GM12873 (cell line): Measurements from ENCODE around the gene FASTKD3.

ENCODE experiments used
- TF ChIP-seq, protein P1 (sequence below): IDR thresholded peaks from 2 replicates; pipeline ENCODE4 v1.5.1; 2012; ENCODE audit warnings: low read depth, mild to moderate bottlenecking, moderate library complexity, low read length, control low read depth; ENCODE audit not compliant: insufficient read depth; ENCODE audit errors: missing control alignments

FASTKD3 gene

DNA sequence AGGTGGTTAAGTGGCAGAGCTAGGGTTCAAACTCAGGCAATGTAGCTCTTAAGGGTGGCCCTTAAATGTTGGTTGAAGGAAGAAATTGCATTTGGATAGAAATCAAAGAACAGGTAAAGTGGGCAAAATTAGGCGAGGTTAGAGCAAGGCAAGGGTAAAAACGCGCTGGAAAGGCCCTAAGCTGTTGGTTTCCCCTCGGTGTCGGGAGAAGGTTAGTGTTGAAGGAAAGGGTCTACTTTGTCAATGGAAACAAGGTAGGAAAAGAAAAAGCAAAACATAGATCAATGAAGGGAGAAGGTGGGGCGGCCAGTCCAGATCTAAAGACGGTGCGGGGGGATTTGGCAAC is 431 bp downstream of the FASTKD3 start:
- TF ChIP-seq, protein P1, sequence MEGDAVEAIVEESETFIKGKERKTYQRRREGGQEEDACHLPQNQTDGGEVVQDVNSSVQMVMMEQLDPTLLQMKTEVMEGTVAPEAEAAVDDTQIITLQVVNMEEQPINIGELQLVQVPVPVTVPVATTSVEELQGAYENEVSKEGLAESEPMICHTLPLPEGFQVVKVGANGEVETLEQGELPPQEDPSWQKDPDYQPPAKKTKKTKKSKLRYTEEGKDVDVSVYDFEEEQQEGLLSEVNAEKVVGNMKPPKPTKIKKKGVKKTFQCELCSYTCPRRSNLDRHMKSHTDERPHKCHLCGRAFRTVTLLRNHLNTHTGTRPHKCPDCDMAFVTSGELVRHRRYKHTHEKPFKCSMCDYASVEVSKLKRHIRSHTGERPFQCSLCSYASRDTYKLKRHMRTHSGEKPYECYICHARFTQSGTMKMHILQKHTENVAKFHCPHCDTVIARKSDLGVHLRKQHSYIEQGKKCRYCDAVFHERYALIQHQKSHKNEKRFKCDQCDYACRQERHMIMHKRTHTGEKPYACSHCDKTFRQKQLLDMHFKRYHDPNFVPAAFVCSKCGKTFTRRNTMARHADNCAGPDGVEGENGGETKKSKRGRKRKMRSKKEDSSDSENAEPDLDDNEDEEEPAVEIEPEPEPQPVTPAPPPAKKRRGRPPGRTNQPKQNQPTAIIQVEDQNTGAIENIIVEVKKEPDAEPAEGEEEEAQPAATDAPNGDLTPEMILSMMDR, result no peak

DNA sequence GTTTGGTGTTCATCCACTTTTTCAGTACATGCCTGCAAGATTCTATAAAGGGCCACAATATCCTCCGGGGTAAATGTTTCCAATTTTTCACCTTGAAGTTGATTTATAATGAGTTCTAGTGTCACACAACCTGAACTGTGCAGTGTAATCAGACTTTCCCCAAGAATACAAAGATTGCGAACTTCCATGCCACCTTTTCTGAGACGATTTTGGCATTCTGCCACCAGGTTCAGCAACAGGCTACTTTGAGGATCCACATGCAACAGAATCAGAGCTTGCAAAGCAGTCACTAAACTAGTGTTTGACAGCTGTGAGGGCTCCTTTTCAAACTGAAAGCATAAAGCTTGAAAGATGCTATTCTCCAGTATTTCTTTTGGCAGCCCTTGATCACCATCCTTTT is 1.6 kb downstream of the FASTKD3 start:
- TF ChIP-seq, protein P1, result no peak

DNA sequence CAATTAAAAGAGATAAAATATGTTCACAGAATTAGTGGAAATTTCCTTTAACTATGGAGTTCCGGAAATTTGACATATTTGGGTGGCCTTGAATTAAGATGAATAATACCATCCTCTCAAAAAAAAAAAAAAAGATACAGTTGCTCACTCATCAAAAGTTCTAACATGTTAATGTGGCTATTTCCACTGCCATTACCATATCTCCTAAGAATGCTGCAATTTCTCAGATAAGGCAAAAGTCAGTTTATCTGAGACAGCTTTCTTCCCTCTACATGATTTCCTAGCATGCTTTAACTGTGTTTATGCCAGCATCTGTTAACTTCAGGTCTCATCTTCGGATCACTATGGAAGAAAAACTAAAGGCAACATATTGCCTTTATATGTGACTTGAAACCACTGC is 2.6 kb downstream of the FASTKD3 start:
- TF ChIP-seq, protein P1, result no peak

DNA sequence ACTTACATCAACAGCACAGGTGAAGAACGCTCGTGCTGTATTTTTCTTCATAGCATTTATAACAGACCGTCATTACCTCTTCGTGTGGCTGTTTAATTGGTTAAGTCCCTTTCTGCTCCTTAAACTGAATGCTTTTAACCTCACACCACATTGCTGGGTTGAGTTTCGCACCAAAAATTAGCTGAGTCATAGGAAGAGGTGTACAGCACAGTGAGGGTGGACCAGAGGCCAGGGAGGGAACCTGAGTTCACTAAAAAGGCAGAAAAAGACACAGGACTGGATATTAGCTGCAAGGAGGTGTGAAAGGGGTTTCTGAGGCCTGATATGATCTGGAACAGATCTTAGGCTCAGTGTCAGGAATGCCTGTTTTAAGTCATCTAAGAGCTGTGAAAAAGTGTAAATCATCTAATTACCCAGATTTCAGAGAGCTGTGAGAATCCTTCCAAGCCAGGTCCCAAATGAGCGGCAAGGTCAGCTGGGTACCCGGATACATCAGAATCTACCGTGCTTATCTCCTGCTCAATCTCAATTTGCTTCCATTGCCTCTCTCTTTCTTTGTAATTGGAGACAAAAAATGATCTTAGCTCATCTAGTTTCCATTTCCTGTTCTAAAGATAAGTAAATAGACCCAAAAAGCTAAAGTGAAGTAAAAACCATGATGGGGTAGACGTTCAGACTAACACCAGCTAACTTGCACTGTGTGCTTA is 10.8 kb downstream of the FASTKD3 start:
- TF ChIP-seq, protein P1, result no peak

DNA sequence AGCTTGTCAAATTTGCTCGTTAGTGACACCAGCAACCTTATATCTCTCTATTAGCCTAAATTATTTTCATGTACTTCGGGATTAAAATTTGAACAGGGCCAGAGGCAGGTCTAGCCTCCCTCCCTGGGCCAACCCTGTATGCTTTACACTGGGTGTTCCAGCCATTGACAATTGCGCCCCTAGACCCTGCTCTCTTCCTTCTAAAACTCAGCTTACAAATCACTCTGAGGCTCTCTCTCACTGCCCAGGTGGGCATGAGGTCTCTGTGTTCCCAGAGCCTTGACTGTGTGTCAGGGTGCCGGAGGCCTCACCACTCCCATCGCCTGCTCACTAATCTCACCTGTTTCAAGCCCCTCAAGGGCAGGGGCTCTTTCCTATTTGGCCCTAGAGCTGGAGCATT is 11.5 kb downstream of the FASTKD3 start:
- TF ChIP-seq, protein P1, result no peak

DNA sequence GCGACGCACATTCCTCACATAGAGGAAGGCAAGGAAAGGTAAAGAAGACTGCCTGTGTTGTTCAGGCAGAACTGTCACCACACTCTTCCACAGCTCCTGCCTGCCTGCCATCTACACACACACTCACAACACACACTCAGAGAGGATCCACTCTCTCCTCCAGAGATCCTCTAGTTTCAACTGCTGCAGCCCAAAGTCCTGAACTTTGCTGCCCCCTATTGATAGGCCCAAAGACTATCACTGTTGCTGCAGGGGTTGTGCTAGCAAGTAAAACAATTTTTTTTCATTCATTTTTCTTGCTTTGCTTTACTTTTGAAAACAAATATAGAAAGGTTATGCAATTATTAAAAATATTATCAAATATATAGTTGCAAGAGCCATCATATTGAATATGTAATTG is 12.0 kb downstream of the FASTKD3 start:
- TF ChIP-seq, protein P1, result peak; percentile 73

DNA sequence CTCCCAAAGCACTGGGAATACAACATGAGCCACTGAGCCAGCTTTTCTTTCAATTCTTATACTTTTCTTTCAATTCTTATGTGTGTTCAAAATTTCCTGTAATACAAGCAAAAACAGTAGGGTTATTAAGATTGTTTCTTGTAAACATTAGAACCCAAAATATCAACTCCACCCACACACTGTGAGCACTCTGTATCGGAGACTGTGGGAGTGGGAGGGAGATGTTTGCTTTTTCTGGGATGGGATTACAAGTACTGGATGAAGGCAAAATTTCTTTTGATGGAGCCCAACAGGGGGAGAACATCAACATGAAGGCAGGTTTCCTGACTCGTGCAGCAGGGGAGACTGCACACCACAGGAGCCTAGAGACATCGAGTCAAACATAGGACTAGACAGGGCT is 13.2 kb downstream of the FASTKD3 start:
- TF ChIP-seq, protein P1, result no peak
